ENCODE data around the gene TMEM60. TPM values are rescaled to one million over a fixed set of nuclear protein-coding genes. Genes with fewer than 3 reads are reported as not detected.
"Not testable (repeated sequence)": the region's sequence is repeated elsewhere in the genome, so short reads cannot be mapped to it uniquely, and the experiment has no call there.

The TMEM60 gene
- polyA plus RNA-seq, 1 donor: 11.3 TPM

GRCh38 chr7:77811516-77812289 lies 13.5 kb upstream of the TMEM60 start:
- DNase-seq: no peak

DNA sequence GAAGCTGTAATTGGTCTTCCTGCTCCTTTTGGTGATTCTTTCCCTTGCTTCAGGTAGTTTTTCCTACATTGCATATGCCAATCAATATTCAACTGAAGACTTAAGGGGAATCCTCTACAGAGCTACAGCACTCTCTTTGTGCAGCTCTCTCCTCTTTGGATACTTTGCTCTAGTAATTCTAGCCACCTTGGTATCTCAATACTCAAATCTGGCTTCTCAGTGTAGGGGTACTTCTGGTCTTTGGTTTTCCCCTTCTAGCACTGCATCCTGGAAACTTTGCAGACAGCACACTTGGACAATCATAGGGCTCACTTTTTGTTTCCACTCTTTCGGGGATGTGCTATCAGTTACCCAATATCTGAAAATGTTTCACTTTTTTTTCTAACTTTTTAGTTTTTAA lies 10.3 kb upstream of the TMEM60 start:
- no peak for DNase-seq

DNA sequence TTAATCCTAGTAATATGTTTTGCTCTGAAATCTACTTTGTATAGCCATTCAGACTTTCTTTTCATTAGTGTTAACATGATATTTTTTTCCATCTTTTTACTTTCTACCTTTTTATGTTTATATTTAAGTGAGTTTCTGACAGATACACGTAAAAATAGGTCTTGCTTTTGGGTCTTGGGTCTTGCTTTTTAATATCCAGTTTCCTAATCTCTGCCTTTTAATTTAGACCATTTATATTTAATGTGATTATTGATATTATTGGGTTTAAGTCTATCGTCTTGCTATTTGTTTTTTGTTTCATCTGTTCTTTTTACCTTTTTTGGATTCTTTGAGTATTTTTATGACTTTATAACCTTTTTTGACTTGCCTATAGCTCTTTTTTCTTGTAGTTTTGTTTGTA lies 8.2 kb upstream of the TMEM60 start:
- DNase-seq: no peak

DNA sequence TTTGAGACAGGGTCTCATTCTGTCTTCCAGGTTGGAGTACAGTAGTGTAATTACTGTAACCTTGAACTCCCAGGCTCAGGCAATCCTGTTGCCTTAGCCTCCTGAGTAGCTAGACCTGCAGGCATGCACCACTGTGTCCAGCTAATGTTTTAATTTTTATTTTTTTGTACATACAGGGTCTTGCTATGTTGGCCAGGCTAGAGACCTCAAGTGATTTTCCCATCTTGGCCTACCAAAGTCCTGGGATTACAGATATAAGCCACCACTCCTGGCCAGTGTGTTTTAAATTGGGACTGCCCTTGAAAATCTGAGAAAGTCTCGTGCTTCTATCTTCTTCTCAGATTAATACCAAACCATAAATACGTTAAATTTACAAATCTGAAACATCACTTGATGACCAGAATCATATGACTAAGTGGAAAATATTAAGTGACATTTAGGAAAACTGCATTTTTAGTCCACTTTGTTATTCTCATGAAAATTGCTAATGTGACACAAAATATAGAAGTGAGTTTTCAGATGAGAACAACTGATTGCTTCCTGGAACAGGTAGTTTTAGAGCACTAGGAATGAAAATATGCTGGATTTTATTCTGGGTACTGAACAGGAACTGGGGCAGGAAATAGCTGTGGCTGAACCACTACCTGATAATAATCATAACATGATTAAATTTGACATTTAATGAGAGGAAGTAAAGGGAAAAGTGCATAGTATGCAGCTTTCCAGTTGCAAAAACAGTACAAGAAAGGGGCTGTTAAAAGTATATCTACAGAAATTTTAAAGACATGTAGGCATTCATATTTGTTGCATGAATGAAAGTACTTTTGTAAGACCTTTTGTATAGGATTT lies 4.5 kb upstream of the TMEM60 start:
- no peak for DNase-seq

DNA sequence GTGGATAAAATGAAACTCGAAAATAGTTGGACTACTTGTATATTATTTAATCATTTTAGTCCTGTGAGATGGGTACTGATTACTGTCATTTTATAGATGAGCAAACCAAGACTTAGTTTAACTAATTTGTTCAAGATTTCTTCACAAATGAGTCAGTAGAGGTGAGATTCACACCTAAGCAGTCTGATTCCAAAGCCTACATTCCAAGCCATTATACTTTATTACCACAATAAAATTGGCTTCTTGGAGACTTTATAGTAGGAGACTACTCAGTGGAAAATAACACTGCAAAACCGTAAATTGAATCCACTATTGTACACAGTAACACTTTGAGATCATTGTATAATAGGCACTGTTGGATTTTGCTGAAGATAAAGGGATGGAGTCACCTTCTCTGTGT lies 2.5 kb upstream of the TMEM60 start:
- DNase-seq: no peak

DNA sequence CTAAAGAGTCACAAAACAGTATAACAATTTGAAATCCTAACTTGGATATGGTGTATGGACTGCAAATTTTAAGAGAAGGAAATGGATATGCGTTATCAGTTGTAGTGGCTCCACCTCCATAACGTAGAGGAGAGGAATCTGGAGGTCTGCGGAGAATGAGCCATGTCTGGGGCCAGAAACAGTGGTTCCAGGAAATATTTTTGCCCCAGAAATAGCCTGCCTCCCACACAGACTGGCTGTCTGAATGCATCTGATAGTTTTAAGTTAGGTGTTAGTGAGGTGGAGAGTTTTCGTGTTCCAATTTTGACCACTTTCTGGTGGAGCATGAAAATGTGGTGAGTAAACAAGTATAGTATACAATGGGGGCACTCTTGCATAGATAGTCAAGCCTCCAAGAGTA lies 1.9 kb upstream of the TMEM60 start:
- no peak for DNase-seq

DNA sequence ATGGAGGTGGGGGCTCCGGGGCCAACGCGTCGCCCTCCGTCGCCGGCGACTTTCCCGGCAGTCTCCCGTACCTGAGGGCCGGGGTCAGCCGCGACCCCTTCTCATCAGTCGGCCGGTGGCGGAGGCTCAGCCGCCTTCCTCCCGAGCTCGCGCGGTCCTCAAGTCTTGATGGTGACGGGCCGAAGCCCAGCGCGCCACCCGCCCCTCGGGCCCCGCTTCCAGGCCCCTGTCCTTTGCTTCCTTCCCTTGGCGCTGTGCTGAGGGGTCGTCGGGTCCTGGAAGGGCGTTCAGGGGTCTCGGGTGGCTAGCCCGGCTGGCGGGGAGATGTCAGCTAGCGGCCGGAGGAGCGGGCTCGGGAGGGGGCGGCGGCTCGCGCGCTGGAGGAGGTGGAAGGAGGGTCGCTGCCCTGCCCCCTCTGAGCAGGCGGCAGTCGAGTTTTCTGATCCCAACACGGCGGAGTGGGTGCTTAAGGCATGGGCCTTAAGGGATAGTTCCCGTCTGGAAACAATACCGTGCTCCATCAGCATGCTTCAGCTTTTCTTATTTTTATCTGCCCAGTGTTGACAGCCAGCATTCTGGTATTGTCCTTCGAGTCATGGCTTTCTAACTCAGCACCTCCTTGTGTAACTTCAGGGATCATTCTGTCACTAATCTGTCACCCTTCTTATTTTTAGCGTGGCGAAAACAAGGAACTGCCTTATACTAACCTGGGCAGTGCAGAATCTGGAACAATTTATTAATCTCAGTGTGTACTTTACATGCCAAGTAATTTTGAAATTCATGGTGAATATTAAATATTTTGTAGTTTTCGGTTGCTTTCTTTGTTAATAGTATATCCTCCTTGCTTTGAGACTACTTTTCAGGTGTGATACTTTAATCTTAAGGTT lies 1.1 kb upstream of the TMEM60 start:
- DNase-seq: peak; percentile 49

GRCh38 chr7:77797734-77798393 lies 370 bp downstream of the TMEM60 start:
- DNase-seq: peak; percentile 73

- DNase-seq: no peak
Observed at GRCh38 chr7:77796960-77797359, 1.3 kb downstream of the TMEM60 start.

DNA sequence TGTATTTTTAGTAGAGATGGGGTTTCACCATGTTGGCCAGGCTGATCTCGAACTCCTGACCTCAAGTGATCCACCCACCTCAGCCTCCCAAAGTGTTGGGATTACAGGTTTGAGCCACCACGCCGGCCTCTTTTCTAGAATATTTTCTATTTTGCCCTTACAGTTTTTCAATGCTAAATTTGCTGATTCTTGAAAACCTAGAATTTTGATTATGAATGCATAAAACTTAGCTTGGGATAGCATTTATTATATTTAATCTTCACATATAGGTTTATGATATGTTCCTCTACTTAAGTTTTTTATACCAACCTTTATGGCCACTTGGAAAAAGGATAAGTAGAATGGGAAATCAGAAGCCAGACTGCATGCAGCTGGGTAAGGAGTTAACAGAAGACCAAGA lies 2.1 kb downstream of the TMEM60 start:
- DNase-seq: no peak

- no peak for DNase-seq
Observed at GRCh38 chr7:77794000-77794399, 4.2 kb downstream of the TMEM60 start.

GRCh38 chr7:77791956-77792355 lies 6.3 kb downstream of the TMEM60 start:
- DNase-seq: no peak

- no peak for DNase-seq
Observed at GRCh38 chr7:77791336-77791735, 6.9 kb downstream of the TMEM60 start.

DNA sequence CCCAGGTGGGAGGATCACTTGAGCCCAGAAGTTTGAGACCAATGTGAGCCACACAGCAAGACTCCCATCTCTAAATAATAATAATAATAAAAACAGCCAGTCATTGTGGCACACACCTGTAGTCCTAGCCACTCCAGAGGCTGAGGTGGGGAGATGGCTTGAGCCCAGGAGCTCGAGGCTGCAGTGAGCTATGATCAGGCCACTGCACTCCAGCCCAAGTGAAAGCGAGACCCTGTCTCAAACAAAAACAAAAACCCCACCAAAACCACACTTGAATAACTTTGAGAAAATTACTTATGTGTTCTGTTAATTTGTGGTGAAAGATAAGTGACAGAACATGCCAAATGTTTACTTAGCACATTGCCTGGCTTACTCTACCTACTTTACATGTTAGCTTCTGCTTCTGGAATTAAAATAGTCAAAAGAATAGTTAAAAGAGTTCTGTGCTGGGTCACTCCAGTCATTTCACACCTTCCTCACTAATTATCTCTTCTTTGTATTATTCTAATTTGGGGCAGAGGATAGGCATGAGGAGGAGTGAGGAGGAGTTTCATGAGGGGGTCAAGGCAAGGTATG lies 9.8 kb downstream of the TMEM60 start:
- DNase-seq: no peak

GRCh38 chr7:77786741-77787140 lies 11.5 kb downstream of the TMEM60 start:
- no peak for DNase-seq

DNA sequence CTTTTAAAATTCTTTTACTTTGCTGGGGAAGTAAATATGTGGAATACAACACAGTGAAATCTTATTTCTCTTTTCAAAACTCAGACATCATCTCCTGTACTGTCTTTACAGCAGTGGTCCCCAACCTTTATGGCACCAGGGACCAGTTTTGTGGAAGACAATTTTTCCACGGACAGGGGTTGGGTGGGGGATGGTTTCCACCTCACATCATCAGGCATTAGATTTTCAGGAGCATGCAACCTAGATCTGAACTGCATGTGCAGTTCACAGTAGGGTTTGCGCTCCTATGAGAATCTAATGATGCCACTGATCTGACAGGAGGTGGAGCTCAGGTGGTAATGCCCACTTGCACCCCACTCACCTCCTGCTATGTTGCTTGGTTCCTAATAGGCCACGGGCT lies 12.2 kb downstream of the TMEM60 start:
- no peak for DNase-seq

DNA sequence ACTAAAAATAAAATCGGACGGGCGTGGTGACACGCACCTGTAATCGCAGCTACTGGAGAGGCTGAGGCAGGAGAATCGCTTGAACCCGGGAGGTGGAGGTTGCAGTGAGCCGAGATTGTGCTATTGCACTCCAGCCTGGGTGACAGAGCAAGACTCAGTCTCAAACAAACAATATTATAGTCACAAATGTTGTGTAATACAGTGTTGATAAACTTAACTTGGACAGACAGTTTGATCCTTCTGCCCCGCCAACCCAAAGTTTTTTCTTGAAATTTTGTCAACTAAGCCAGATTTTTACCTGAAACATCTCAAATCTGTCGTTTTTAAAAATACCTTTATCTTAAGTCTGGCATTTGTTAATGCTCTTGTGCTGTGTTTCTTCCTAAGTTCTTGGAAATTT lies 13.8 kb downstream of the TMEM60 start:
- DNase-seq: not testable (repeated sequence)

GRCh38 chr7:77783545-77783944 lies 14.7 kb downstream of the TMEM60 start:
- DNase-seq: no peak

- no peak for DNase-seq
Observed at GRCh38 chr7:77783111-77783510, 15.1 kb downstream of the TMEM60 start.

DNA sequence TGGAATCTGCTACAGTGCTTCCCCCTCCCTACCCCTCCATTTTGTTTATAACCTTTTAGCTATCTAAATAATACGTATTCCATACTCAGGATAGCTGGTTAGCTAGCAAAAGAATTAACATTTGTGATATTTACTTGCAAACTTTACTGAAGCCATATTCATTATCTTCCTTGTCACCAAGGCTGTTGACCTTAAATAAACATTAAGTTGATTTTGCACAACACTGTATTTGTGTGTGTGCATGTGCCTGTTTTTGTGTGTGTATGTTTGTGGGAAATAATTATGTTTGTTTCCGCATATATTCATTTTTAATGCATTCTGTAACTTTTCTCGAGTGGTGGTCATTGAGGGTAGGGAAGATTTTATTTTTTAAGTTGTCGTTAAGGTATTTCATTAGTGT lies 15.9 kb downstream of the TMEM60 start:
- no peak for DNase-seq

GRCh38 chr7:77778535-77778934 lies 19.7 kb downstream of the TMEM60 start:
- no peak for DNase-seq

DNA sequence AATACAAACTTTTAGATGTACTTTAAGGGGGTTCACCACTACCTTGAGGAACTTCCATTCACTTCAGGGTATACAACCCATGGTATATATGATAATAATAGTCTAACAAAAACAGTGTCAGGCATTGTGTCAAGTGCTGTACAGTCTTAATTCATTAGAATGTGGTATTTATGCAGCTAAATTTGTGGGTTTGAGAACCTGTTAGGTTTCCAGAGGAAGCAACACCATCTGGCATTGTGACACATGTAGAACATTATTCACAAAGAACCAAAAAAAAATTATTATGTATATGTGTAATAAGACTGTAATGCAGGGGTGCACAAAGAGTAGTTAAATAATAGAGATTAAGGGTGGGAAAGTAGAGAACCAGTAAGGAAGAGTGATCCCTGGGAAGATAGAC lies 26.3 kb downstream of the TMEM60 start:
- no peak for DNase-seq
